HG03066 (cell line): ENCODE data around the gene PRKCE.

Source experiments
- ATAC-seq: cut with Tn5 transposase; IDR thresholded peaks from one replicate; pipeline ENCODE4 v1.9.1; 2021; ENCODE audit warnings: low read depth; ENCODE audit not compliant: unreplicated experiment

The PRKCE gene

DNA sequence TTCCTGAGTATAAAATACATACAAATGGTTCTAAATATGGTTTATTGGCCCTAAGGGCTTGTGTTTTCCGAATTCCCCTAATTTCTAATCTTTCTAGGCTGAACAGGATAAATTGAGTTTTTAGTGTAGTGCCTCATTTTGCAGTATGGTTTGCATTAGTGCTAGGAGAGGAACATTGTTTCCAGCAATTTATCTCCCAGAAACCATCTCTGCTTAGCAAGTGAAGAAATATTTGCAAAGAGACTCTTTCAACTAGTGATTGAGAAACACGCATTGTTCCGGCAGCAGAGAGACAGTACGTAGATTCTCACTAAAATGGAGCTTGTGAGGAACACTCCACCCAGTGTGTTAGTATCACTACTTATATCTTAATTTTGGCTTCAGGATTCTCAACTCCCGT, 468.0 kb downstream of the PRKCE start:
- no peak for ATAC-seq

DNA sequence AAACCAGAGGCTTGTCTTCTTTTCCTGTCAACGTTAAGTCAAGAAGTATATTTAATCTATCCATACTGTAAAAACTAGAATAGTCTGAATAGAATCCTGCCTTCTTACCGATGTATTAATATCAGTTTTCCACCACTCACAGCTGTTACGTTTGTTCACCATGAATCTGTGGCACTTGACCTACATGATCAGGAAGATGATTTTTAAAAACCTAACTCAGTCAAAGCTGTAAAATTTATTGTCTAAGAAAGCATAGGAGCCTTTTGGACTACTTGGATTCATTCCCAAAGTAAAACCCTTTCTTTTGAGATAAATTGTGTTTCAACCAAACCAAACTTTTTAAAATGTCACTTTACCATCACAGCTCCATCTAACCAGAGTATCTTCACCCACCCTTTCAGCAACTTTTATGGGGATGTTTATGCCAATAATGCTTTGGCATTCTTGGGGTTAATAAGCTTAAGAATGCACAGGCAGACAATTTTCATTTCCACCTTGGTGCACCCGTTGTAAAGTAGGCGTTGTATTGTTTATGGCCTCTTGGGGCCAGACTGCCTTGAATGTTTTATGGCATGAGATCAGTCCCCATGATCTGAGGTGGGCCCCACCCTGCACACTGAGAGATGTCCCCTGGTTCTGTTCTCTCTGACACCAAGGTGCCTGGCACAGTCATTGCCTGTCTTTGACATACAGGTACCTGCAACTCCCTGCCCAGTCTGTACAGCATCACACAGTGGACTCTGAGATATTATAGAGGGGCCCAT, 469.5 kb downstream of the PRKCE start:
- ATAC-seq: no peak

DNA sequence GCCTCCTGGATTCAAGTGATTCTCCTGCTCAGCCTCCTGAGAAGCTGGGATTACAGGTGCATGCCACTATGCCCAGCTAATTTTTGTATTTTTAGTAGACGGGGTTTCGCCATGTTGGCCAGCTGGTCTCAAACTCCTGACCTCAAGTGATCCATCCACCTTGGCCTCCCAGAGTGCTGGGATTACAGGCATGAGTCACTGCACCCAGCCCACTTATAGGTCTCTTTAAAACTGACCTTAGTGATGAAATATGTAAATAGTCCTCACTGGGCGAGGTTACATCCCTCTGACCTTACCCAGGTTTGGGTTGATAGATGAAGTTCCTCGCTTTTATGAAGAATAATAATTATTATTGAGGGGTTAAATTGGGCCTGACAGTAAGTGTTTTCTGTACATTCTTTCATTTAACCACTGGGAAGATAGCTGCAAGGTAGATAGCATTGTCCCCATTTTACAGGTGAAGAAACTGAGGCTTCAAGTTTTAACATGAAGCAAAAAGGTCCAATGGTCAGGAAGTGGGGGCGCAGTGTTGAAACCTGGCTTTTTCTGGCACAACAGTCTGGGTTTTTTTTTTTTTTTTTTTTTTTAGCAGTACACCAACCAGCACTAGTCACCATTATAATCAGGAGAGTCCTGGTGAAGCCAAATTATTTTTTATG, 471.0 kb downstream of the PRKCE start:
- ATAC-seq: no peak

DNA sequence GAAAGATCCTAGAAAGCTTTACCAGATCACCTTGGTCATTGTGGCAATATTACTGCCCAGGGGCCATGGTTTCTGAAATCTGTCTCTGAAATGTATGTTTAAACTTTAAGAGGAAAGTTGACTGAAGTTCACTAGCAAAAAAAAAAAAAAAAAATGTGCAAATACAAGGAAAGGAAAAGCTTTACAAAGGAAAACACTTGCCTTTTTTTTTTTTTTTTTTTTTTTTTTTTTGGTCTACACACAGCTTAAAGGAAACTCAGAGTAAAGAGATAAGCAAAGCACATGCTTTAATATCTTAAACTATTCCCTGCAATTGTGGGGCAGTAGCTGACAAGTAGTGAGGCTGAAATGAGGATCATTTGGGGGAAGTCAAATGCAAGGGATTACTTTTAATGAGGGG, 471.5 kb downstream of the PRKCE start:
- ATAC-seq: no peak

DNA sequence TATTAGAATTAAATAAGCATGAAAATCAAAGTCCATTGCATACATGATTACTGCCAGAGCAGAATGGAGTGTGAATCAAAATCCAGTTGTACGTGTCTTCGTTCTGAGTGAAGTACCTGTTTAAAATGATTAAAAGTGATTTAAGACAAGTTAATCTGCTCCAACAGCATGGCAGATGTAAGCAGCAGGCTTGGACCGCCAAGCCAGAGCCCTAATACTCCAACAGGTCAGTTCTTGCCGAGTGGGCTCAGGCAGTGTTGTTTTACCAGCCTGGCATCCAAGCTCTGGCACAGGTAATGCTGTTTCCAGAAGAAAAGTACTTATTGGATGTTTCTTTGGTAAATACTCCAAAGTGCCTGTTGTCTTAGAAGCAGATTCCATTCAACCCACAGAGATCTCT, 474.3 kb downstream of the PRKCE start:
- no peak for ATAC-seq

DNA sequence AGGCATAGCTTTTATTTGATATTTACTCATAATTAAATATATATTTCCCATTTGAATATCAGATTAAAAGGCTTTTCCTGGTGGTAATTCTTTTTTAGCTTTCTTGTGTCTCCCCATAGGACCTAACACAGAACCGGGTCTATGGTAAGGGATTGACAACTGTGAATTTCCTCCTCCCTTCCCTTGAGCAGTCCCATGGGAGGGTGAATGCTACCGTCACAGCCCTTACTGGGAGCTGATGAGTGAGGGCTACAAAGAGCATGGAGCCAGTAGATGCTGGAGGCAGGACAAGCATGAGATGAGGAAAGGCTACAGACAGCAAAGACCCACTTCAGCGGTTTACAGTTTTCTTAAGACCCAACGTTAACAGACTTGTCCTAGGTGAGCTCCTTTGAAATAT, 475.1 kb downstream of the PRKCE start:
- no peak for ATAC-seq

DNA sequence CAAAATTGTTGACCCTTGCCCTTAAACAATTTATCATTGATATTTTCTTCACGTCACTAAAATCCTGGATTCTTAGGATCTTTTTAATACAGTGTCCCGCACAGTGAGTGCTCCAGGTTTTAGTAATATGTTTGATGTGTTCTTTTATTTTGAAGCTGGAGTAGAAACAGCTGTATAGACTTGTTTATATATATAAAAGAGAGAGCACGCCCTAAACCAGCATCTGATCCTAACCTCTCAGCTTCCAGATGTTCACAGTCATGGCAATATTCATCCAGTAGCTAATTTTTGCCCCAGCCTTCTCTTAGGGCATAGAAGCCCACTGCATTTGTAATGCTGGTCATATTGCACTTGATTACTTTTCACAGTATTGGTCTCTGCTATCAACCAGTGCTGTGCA, 475.7 kb downstream of the PRKCE start:
- no peak for ATAC-seq

DNA sequence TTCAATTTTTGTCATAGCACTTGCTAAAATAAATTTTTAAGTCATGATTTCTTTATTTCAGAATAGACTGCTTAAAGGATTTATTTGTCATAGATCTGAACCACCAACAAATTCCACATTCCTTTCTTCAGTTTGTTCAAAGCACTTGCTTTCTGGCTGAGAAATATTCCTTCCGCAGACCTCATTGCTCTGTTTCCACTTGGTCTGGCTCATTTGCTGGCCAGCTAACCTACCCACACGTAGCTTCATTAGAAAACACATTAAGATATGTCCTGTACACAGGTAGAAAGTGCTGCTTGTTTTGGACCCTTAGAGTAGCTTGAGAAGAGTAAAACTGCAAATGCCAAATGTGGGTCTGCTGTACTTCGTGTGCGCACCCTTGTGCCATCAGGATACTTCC, 479.0 kb downstream of the PRKCE start:
- no peak for ATAC-seq

DNA sequence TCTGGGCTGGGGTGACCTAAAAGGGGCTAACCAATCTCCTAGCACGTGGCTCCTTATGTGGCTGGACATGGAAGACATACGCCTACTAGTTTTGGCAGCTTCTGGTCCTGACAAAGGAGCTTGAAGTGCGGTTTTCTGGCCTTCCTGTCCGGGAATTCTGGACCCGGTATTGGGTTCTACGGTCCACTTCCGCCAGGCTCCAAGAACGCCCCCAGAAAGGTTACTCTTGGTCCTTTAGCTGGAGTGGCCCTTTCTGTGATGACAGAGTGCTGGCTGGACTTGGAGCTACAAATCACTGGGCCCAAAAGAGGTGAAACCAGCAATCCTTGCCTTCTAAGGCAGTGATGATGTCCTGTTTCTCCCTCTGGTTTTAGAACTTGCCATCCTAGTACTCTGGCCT, 481.5 kb downstream of the PRKCE start:
- ATAC-seq: no peak

DNA sequence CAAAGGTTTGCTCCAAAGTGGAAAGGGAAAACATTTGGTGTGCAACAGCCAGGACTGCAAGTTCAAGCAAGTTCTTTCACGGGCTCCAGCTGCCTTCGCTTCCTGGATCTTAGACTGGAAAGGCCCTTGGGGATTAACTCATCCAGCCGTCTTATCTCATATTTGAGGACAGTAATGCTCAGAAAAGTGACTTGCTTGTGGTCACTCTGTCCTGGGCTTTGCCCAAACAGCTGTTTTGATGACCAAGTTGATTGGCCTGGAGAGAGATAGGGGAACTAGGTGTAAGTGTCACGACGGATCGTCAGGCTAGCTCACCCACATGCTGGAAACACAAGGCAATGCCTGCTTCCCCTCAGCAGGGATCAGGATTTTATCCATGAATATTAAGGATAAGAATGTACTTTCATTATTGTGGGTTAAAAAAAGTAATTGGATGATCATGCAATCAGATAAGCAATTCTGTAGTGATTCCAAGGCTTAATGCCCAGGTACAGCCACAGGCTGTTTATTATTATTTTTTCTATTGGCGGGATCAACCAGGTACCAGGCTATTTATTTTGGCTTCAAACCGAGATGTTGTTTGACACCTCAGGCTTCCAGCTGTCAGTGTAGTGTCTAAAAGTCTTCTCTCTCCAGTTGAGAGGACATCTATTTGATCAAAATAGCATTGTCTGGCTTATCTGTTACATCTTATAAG, 483.2 kb downstream of the PRKCE start:
- ATAC-seq: no peak

DNA sequence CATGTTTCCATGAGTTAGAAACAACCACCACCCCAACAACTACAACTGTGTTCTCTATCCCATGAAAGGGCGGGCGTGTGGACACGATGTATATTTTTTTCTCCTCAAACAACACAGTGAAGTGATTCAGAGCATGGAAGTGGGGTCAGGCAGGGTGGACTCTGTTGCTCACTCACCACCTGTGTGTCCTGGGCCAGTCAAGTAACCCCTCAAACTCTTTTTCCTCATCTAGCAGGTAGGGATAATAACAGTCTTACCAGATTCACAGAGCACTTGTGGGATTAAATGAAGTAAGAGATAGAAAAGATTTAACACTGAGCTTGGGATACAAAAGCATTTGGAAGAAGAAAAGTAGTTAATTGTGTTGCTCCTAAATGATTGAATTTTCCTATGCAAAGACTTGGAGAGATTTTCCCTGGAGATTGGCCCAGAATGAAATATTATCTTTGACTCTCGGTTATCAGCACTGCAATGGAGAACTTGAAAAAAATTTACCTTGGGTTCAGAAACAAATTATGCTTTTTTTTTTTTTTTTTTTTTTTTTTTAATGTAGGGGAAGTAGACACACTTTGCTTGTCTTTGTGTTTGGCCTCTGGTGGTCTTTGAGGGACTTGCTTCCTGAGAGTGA, 483.9 kb downstream of the PRKCE start:
- ATAC-seq: no peak

DNA sequence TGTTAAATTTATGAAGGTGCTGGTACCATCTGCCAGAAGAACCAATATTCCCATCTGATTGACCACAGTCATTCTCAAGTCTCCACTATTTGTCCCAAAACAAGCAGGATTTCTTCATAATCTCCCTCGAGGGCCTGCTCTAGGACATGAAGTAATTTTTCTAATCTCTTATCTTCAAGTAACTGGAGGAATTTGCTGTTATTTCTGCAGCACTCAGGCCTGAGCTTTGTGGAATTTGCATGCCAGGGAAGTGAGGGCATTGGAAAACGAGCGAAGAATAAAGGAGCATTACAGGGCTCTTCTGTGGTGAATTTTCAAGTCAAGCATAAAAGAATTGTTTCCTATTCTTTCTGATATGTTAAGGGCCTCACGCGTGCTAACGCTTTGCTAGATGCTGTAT, 484.5 kb downstream of the PRKCE start:
- ATAC-seq: no peak

DNA sequence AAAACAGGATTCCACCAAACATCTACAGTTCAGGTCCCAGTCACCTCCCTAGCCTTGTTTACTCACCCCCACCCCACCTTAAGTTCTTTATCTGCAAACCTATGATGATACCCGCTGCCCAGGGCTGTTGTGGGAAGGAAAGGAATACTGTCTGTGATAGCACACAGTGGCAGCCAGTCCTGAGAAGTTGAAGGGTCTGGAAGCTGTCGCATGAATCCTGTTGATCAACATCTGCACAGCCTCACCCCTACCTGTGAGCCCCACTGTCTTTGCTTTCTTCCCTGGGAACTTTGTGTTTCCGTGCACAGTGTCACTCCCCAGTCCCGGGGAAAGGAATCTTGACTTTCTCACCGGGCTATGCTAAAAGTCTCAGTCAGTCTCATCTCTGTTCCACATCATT, 485.0 kb downstream of the PRKCE start:
- ATAC-seq: no peak

DNA sequence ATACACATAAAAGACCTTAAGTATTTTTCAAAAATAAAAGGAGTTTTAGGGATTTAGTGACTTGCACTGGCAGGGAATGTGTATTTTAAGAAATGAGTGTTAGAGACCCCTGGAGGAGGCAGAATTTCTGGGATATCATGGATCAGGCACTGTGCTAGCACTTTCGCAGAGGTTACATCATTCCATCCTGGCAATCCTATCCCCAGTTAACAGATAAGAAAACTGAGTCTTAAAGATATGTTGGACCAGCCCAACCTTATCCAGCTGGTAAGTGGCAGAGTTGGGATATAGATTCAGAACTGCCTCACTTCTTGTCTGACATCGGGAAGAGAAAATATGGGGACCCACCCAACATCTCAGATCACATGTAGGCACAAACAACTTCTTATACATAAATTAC, 485.5 kb downstream of the PRKCE start:
- ATAC-seq: no peak

DNA sequence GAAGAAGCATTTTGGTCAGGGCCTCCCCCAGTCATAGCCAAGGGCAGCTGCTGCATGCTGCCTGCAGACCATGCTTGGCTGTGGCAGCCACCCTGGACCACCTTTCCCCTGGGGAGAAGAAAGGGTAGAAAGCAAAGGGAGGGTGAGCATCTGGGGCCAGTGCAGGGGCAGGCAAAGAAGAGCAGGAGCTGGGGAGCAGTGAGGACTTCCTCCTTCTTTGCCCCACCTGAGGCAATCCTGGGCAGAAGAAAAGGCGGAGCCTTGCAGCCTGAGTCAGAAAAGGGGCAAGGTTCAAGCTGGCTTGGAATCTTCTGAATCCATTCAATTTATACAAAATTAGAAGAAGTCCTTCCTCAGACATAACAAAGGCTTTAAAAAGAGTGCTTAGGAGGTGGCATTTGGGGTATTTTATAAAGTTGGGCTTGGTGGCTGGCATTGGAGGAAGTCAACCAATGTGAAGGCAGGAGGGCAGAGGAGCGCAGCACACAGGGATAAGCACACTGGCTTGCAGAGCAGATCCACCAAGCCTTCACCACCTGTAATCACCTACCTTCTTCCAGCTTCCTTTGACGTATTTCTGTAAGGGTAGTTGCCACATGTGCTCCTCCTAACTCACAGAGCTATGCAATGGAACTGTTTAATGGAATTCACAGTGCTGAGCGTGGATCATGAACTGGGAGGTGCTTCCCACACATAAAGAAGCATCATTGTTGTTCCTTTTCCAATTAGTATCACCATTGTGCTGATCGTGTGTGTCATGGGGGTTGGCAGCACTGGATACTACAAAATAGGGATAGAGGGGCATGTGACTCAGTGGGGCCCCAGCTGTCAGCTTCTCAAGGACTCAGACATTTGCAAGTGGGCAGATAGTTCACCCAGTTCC, 491.3 kb downstream of the PRKCE start:
- no peak for ATAC-seq

DNA sequence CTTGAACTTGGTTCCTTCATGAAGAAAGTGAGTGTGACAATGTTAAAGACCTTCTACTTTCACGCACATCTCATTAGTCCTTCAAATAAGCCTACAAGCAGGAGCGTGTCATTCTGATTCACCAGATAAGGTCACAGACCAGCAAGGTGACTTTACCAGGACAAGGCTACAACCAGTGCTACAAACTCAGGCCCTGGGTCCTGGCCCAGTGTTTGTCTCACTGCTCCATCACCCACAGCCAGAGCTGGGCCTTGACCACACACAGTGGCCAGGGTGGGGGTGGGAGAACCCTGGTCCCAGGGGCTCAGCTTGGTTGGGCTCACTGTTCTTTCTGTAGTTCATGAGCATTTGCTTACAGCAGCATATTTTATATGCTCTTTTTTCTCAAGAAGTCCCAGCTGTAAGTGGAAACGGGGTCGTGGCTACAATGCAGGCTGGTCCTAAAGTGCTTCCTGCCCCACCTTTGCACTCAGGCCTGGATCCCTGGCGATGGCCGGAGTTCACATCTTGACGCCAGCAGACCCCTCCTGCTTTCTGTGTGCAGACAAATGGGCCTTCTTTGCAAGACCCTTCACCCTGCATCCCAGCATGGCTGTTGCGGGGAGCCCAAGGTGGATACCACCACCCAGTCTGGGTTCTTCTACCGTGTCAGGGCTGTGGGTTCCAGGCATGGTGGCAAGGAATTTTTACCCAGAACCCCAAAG, 492.1 kb downstream of the PRKCE start:
- ATAC-seq: no peak

DNA sequence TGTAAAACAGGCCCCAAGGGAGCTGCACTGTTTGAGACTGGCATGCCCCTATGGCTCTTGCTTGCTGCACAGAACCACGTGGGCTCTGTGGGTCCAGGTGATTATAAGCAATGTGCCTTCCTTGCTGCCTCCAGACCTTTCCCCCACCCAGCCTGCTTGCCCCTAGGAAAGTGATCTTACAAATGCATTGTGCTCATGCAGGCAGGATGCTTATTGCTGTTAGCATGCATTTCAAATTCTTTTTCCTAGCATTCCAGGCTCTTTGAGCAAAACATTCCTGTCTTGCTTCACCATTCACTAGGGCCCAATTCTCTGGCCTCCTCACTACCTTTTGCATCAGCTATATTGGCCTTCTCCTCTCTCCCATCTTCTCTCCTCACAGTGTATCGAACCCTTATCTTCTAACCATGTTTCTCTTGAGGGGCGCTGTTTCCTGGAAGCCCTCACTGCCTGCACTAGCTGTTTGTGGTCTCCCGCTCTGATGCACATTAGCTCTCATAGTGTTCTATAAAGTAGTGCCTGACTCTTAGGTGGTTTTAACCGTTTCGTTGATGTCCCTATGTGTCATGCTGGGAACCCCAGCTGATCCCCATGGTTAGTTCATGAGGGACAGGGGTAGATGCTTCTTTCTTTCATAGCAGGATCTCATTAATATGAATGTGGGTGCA, 492.8 kb downstream of the PRKCE start:
- no peak for ATAC-seq

DNA sequence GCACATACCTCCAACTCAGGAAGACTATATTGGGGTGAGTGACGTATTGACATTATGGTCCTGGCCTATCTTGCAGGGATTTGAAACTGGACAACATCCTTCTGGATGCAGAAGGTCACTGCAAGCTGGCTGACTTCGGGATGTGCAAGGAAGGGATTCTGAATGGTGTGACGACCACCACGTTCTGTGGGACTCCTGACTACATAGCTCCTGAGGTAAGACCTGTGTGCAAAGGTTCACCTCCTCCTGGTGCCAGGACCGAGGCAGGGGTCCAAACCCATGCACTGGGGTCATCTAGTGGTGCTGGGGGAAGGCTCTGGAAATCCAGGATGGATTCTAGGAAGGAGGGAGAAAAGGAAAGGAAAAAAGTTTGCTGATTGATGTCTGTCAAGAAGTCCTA, 493.5 kb downstream of the PRKCE start:
- ATAC-seq: no peak

DNA sequence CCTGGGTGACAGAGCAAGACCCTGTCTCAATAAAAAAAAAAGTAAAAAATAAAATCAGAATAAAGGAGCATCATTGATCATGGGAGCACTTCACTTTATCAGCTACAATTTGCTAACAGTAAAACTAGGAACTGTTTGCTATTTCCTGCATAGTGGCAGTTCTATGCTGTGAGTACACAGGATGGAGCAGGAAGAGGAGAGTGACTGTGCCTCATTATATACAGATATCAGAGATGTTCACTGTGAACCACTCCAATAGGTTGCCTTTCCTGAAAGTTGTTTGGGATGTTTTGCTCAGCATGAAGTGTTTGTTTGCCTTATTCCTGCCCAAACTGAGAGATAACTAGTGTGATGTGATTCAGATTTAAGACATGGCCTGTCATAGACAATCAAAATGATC, 494.4 kb downstream of the PRKCE start:
- ATAC-seq: no peak
